IMR-90 (cell line): ENCODE measurements around the gene CIAO2B. TPM values are rescaled to one million over a fixed set of nuclear protein-coding genes. Genes with fewer than 3 reads are reported as not detected.

Source experiments
- ATAC-seq: fragments of 200-7000 bp; cut with Tn5 transposase; 2 replicates; pipeline ENCODE4 v1.9.1; 2020; ENCODE audit warnings: low read depth, mild to moderate bottlenecking, moderate library complexity
- BruUV-seq: library from RNA; stranded (reverse); fragments of 400-500 nt; replicated peaks from 2 replicates; lab custom pipeline; 2021; lab: Mats Ljungman, UMichigan
- CTCF ChIA-PET: fragments of 300-600 bp; formaldehyde crosslinking; extraction: SDS; loops from one replicate; lab custom pipeline; 2021; ENCODE audit warnings: antibody characterized with exemption; lab: Yijun Ruan, JAX
- POLR2A ChIA-PET: fragments of 300-600 bp; sonication (Branson Sonifier 250); formaldehyde crosslinking; loops from one replicate; lab custom pipeline; 2022; ENCODE audit warnings: antibody characterized with exemption; ENCODE audit not compliant: unreplicated experiment; lab: Charles Lee
- DNase-seq: peaks from one replicate; pipeline ENCODE4 v3.0.0; 2013
- H2AFZ ChIP-seq: replicated peaks from 2 replicates; pipeline ENCODE3; 2013; ENCODE audit warnings: low read length, mild to moderate bottlenecking; ENCODE audit not compliant: poor library complexity
- H2AK5ac ChIP-seq: 2 replicates; pipeline ENCODE4 v1.6.1; 2013; ENCODE audit warnings: low read depth, low read length, inconsistent platforms
- H2AK9ac ChIP-seq: replicated peaks from 2 replicates; pipeline ENCODE3; 2013; ENCODE audit warnings: mild to moderate bottlenecking, low read depth, low read length, moderate library complexity; ENCODE audit not compliant: poor library complexity
- H2BK120ac ChIP-seq: 2 replicates; pipeline ENCODE4 v1.6.1; 2013; ENCODE audit warnings: low read depth, low read length, inconsistent platforms
- H2BK15ac ChIP-seq: 3 replicates; pipeline ENCODE4 v1.6.1; 2013; ENCODE audit warnings: low read depth, low read length, inconsistent platforms
- H2BK20ac ChIP-seq: 2 replicates; pipeline ENCODE4 v1.6.1; 2013; ENCODE audit warnings: low read depth, mild to moderate bottlenecking, inconsistent platforms, low read length, moderate library complexity
- H2BK5ac ChIP-seq: 2 replicates; pipeline ENCODE4 v1.6.1; 2013; ENCODE audit warnings: mild to moderate bottlenecking, low read depth, low read length, inconsistent platforms; ENCODE audit not compliant: poor library complexity, severe bottlenecking
- H3K14ac ChIP-seq: replicated peaks from 2 replicates; pipeline ENCODE4 v1.6.1; 2013; ENCODE audit warnings: low read depth, low read length, inconsistent platforms
- H3K18ac ChIP-seq: 2 replicates; pipeline ENCODE4 v1.6.1; 2013; ENCODE audit warnings: low read depth, low read length, control low read depth
- H3K23ac ChIP-seq: 2 replicates; pipeline ENCODE4 v1.6.1; 2013; ENCODE audit warnings: low read depth, low read length, inconsistent platforms
- H3K27ac ChIP-seq: 2 replicates; pipeline ENCODE4 v1.5.1; 2013; ENCODE audit warnings: mild to moderate bottlenecking, control low read depth, low read length; ENCODE audit not compliant: insufficient read depth
- H3K27me3 ChIP-seq: 2 replicates; pipeline ENCODE4 v1.6.1; 2013; ENCODE audit warnings: low read length; ENCODE audit not compliant: control insufficient read depth, insufficient read depth
- H3K36me3 ChIP-seq: 2 replicates; pipeline ENCODE4 v1.6.1; 2013; ENCODE audit warnings: low read length, mixed read lengths; ENCODE audit not compliant: control insufficient read depth, insufficient read depth
- H3K4ac ChIP-seq: 2 replicates; pipeline ENCODE4 v1.6.1; 2013; ENCODE audit warnings: low read depth, low read length, inconsistent platforms
- H3K4me1 ChIP-seq: 2 replicates; pipeline ENCODE4 v1.6.1; 2013; ENCODE audit warnings: low read length, mixed read lengths; ENCODE audit not compliant: control insufficient read depth, insufficient read depth
- H3K4me2 ChIP-seq: 2 replicates; pipeline ENCODE4 v1.6.1; 2013; ENCODE audit warnings: low read depth, mild to moderate bottlenecking, control low read depth, low read length, moderate library complexity
- H3K4me3 ChIP-seq: 2 replicates; pipeline ENCODE4 v1.5.1; 2013; ENCODE audit warnings: low read depth, mild to moderate bottlenecking, control low read depth, low read length, moderate library complexity; ENCODE audit not compliant: insufficient read depth
- H3K56ac ChIP-seq: 2 replicates; pipeline ENCODE4 v1.6.1; 2013; ENCODE audit warnings: low read length, inconsistent platforms; ENCODE audit not compliant: insufficient read depth; ENCODE audit errors: extremely low read depth
- H3K79me1 ChIP-seq, 2 experiments: 2 replicates each; pipeline ENCODE4 v1.6.1; 2013; ENCODE audit warnings: low read length in 2 of 2, inconsistent platforms in 1 of 2, low read depth in 1 of 2
- H3K9ac ChIP-seq: 2 replicates; pipeline ENCODE4 v1.6.1; 2013; ENCODE audit warnings: low read depth, low read length, control low read depth
- H3K9me1 ChIP-seq: 2 replicates; pipeline ENCODE4 v1.6.1; 2013; ENCODE audit warnings: low read length, inconsistent platforms; ENCODE audit not compliant: insufficient read depth
- H3K9me3 ChIP-seq: 2 replicates; pipeline ENCODE4 v1.6.1; 2013; ENCODE audit warnings: low read length; ENCODE audit not compliant: control insufficient read depth, insufficient read depth
- H4K20me1 ChIP-seq: 2 replicates; pipeline ENCODE4 v1.6.1; 2013; ENCODE audit warnings: low read length, inconsistent platforms; ENCODE audit not compliant: insufficient read depth
- H4K5ac ChIP-seq: 2 replicates; pipeline ENCODE4 v1.6.1; 2013; ENCODE audit warnings: mild to moderate bottlenecking, low read depth, low read length, control low read depth
- H4K8ac ChIP-seq, 2 experiments: 2 replicates each; pipeline ENCODE4 v1.6.1; 2013; ENCODE audit warnings: low read depth in 2 of 2, low read length in 2 of 2, control low read depth in 1 of 2, inconsistent platforms in 1 of 2
- H4K91ac ChIP-seq: 2 replicates; pipeline ENCODE4 v1.6.1; 2013; ENCODE audit warnings: low read depth, low read length, inconsistent platforms; ENCODE audit not compliant: insufficient read depth
- CEBPB ChIP-seq: IDR thresholded peaks from 2 replicates; pipeline ENCODE4 v1.6.1; 2012; ENCODE audit warnings: low read depth, low read length, improper control_type of control experiment
- CHD1 ChIP-seq: IDR thresholded peaks from 2 replicates; pipeline ENCODE4 v1.6.1; 2012; ENCODE audit warnings: low read depth, low read length, improper control_type of control experiment
- CTCF ChIP-seq: conservative IDR thresholded peaks from 2 replicates; pipeline ENCODE4 v1.5.1; 2012; ENCODE audit warnings: mild to moderate bottlenecking, low read depth, low read length, improper control_type of control experiment
- MAFK ChIP-seq: IDR thresholded peaks from 2 replicates; pipeline ENCODE4 v1.6.1; 2012; ENCODE audit warnings: low read depth, low read length, improper control_type of control experiment
- MAZ ChIP-seq: IDR thresholded peaks from 2 replicates; pipeline ENCODE4 v1.6.1; 2012; ENCODE audit warnings: low read depth, mild to moderate bottlenecking, low read length, improper control_type of control experiment, moderate library complexity, borderline replicate concordance
- MXI1 ChIP-seq: IDR thresholded peaks from 2 replicates; pipeline ENCODE4 v1.6.1; 2012; ENCODE audit warnings: low read depth, mild to moderate bottlenecking, low read length, moderate library complexity, borderline replicate concordance
- NFE2L2 ChIP-seq: fragments of 150-350 bp; IDR thresholded peaks from 2 replicates; pipeline ENCODE4 v1.6.1; 2016; ENCODE audit warnings: low read depth, mild to moderate bottlenecking, low read length
- POLR2A ChIP-seq: IDR thresholded peaks from 2 replicates; pipeline ENCODE4 v1.6.1; 2012; ENCODE audit warnings: mild to moderate bottlenecking, low read depth, low read length
- RAD21 ChIP-seq: IDR thresholded peaks from 2 replicates; pipeline ENCODE4 v1.6.1; 2012; ENCODE audit warnings: low read length, improper control_type of control experiment
- RFX5 ChIP-seq: IDR thresholded peaks from 2 replicates; pipeline ENCODE4 v1.8.0; 2012; ENCODE audit warnings: low read depth, mild to moderate bottlenecking, low read length, moderate library complexity
- SMC3 ChIP-seq: fragments of 150-350 bp; IDR thresholded peaks from 2 replicates; pipeline ENCODE4 v1.6.1; 2016; ENCODE audit warnings: low read depth, mild to moderate bottlenecking, antibody characterized with exemption, low read length, moderate library complexity
- USF2 ChIP-seq: fragments of 150-350 bp; IDR thresholded peaks from 2 replicates; pipeline ENCODE4 v1.6.1; 2017; ENCODE audit warnings: mild to moderate bottlenecking, antibody characterized with exemption, low read length, low read depth
- WGBS, 2 experiments: methylation state at CpG; one replicate each; pipeline versions ENCODE4 v1.1.5 to v1.1.7; 2013; ENCODE audit warnings: missing lambda C conversion rate in 2 of 2; ENCODE audit not compliant: insufficient read length in 1 of 2; ENCODE audit errors: extremely low coverage in 2 of 2; 5-methylcytosine and 5-hydroxymethylcytosine counted together
- dilution Hi-C: fragments of 300-500 bp; cut with HindIII; formaldehyde crosslinking; loops from one replicate; pipeline ENCODE4 v1.14.3; 2018; ENCODE audit warnings: low sequenced_read_pairs; ENCODE audit not compliant: unreplicated experiment
- in situ Hi-C: fragments of 300-500 bp; cut with MboI; formaldehyde crosslinking; loops from 3 replicates; pipeline ENCODE4 v1.14.3; 2019; ENCODE audit warnings: low sequenced_read_pairs, inconsistent platforms, mixed read lengths
- intact Hi-C: fragments of 100-400 bp; cut with micrococcal nuclease; formaldehyde crosslinking; loops from 2 replicates; pipeline ENCODE4 v1.10.0; 2022
- polyA plus RNA-seq, 3 experiments: library from polyadenylated mRNA; depleted of rRNA; stranded (reverse); fragments of >200 nt; gene quantifications; 2 replicates each; pipeline ENCODE4 v1.2.3, GENCODE V29; 2012; ENCODE audit warnings: low replicate concordance in 1 of 3
- total RNA-seq: library from RNA; depleted of rRNA; stranded (reverse); fragments of >200 nt; gene quantifications from 2 replicates; pipeline ENCODE4 v1.2.3, GENCODE V29; 2012
- TF ChIP-seq, protein P1 (sequence below): fragments of 150-350 bp; IDR thresholded peaks from 2 replicates; pipeline ENCODE4 v1.6.1; 2016; ENCODE audit warnings: low read depth, mild to moderate bottlenecking, low read length, moderate library complexity, borderline replicate concordance

CIAO2B gene
- total and polyA plus RNA-seq, 2 of the 4 experiments (the other 2 are of a cell fraction), result 148 to 234 TPM

GRCh38 chr16:66952430-66953110, 18.4 kb upstream of the CIAO2B start:
- H4K20me1 ChIP-seq, result no peaks in the 10 kb centered on the region
- H2AK9ac ChIP-seq, result no peak overlapping the region
- H4K5ac ChIP-seq, result no peak overlapping the region
- no peak overlapping the region for H3K14ac ChIP-seq
- peaks cover 16% of the 10 kb centered on the region for H3K27me3 ChIP-seq
- DNase-seq (no peak), ATAC-seq (no peak)
- intact Hi-C loops (no loop called here), in situ Hi-C loops (no loop called here), dilution Hi-C loops (no loop called here)
- no peaks in the 10 kb centered on the region for H3K36me3 ChIP-seq
- no peak overlapping the region for H2BK5ac ChIP-seq
- ChIA-PET CTCF (interaction anchor here (0.6 to 1.1 kb wide), 2 partner anchors 86 to 149 kb away, joined by 3 read pairs; no protein-coding TSS in a partner anchor), POLR2A (interaction anchor here (0.5 kb wide), 1 partner anchor 159 kb away, joined by 17 read pairs; no protein-coding TSS in a partner anchor)
- H3K27ac ChIP-seq, result no peak overlapping the region
- 80% methylated on average over 1 of the region's 7 CpGs; no CpG with 5 or more reads in 1 of the 2 experiments for WGBS, 2 experiments
- H2AFZ ChIP-seq, result no peak overlapping the region
- no peak overlapping the region for H2BK120ac ChIP-seq
- H4K8ac ChIP-seq, result no peak overlapping the region
- no peak overlapping the region for H2BK15ac ChIP-seq
- H3K56ac ChIP-seq, result no peak overlapping the region
- H3K23ac ChIP-seq, result no peak overlapping the region
- H3K4me3 ChIP-seq, result no peak overlapping the region
- H3K9ac ChIP-seq, result no peak overlapping the region
- no peak overlapping the region for H4K91ac ChIP-seq
- H3K9me3 ChIP-seq, result peaks cover 2% of the 10 kb centered on the region; the same call in 1 of the 2 replicates
- no peak overlapping the region for H3K4ac ChIP-seq
- no peak overlapping the region for H3K18ac ChIP-seq
- peaks cover 5% of the 10 kb centered on the region for H3K4me1 ChIP-seq
- H3K79me1 ChIP-seq, result no peaks in the 10 kb centered on the region
- no peak overlapping the region for H3K4me2 ChIP-seq
- no peak overlapping the region for H2BK20ac ChIP-seq
- no TSS peak for BruUV-seq
- no peak overlapping the region for H2AK5ac ChIP-seq
- H3K9me1 ChIP-seq, result no peaks in the 10 kb centered on the region
- TF ChIP-seq USF2 (no peak), MXI1 (no peak), CEBPB (no peak), RAD21 (no peak), MAZ (no peak), RFX5 (no peak), SMC3 (no peak), CTCF (no peak), POLR2A (no peak), MAFK (no peak), CHD1 (no peak), NFE2L2 (no peak)
- TF ChIP-seq, protein P1, sequence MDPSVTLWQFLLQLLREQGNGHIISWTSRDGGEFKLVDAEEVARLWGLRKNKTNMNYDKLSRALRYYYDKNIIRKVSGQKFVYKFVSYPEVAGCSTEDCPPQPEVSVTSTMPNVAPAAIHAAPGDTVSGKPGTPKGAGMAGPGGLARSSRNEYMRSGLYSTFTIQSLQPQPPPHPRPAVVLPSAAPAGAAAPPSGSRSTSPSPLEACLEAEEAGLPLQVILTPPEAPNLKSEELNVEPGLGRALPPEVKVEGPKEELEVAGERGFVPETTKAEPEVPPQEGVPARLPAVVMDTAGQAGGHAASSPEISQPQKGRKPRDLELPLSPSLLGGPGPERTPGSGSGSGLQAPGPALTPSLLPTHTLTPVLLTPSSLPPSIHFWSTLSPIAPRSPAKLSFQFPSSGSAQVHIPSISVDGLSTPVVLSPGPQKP, result no peak
